Endodermal cell (in vitro differentiated cells): ENCODE measurements around the gene RBM27. TPM values are rescaled to one million over a fixed set of nuclear protein-coding genes. Genes with fewer than 3 reads are reported as not detected.

Experiments used
- DNase-seq: peaks from one replicate; pipeline ENCODE4 v3.0.0-alpha.2; 2017
- H3K27ac ChIP-seq: 2 replicates; pipeline ENCODE4 v1.5.1; 2013; ENCODE audit warnings: mild to moderate bottlenecking, low read depth, low read length, moderate library complexity
- H3K27me3 ChIP-seq: 2 replicates; pipeline ENCODE4 v1.6.1; 2013; ENCODE audit warnings: mild to moderate bottlenecking, low read length, moderate library complexity; ENCODE audit not compliant: insufficient read depth, control insufficient read depth, poor library complexity, severe bottlenecking
- H3K36me3 ChIP-seq: 2 replicates; pipeline ENCODE4 v1.7.0; 2013; ENCODE audit warnings: mild to moderate bottlenecking, low read length, moderate library complexity; ENCODE audit not compliant: control insufficient read depth, insufficient read depth
- H3K4me1 ChIP-seq: one replicate; pipeline ENCODE4 v1.7.0; 2013; ENCODE audit warnings: low read length; ENCODE audit not compliant: control insufficient read depth, insufficient read depth
- H3K4me3 ChIP-seq: 2 replicates; pipeline ENCODE4 v1.5.1; 2013; ENCODE audit warnings: mild to moderate bottlenecking, low read length, moderate library complexity
- H3K9ac ChIP-seq: 2 replicates; pipeline ENCODE4 v1.6.1; 2013; ENCODE audit warnings: mild to moderate bottlenecking, low read length, moderate library complexity; ENCODE audit not compliant: poor library complexity, severe bottlenecking; ENCODE audit errors: extremely low read depth
- H3K9me3 ChIP-seq: 2 replicates; pipeline ENCODE4 v1.6.1; 2013; ENCODE audit warnings: mild to moderate bottlenecking, low read length, moderate library complexity; ENCODE audit not compliant: control insufficient read depth
- H3K27ac Mint-ChIP-seq: 2 replicates; pipeline ENCODE4 v1.8.0; 2020; ENCODE audit warnings: mixed read lengths
- H3K27me3 Mint-ChIP-seq: 2 replicates; pipeline ENCODE4 v1.8.0; 2021; ENCODE audit warnings: mild to moderate bottlenecking, mixed read lengths; ENCODE audit not compliant: insufficient read depth
- H3K36me3 Mint-ChIP-seq: 2 replicates; pipeline ENCODE4 v1.8.0; 2020; ENCODE audit warnings: low read depth, mixed read lengths
- H3K4me1 Mint-ChIP-seq: 2 replicates; pipeline ENCODE4 v1.8.0; 2020; ENCODE audit warnings: mixed read lengths
- H3K4me3 Mint-ChIP-seq: 2 replicates; pipeline ENCODE4 v1.8.0; 2020; ENCODE audit warnings: mild to moderate bottlenecking, moderate library complexity, mixed read lengths
- H3K9me3 Mint-ChIP-seq: 2 replicates; pipeline ENCODE4 v1.8.0; 2020; ENCODE audit warnings: mild to moderate bottlenecking, mixed read lengths
- CTCF ChIP-seq: fragments of 200-600 bp; sonication (generic); conservative IDR thresholded peaks from 2 replicates; pipeline ENCODE4 v1.5.0; 2021; ENCODE audit warnings: antibody characterized with exemption, mild to moderate bottlenecking
- WGBS, 2 experiments: methylation state at CpG; one replicate each; pipeline versions ENCODE4 v1.1.5 to v1.1.7; 2013; ENCODE audit warnings: missing lambda C conversion rate in 2 of 2, mixed read lengths in 1 of 2; ENCODE audit not compliant: insufficient coverage in 1 of 2, insufficient read length in 1 of 2; 5-methylcytosine and 5-hydroxymethylcytosine counted together
- total RNA-seq, 2 donors: library from RNA; stranded (reverse); fragmentation: NEBNext Ultra II Directional in 1 of 2; extraction: Animal tissue kit (Norgen Biotek cat#: 25700) in 1 of 2; gene quantifications; 2 replicates in 1 of 2; 3 replicates in 1 of 2; pipeline ENCODE4 v1.2.1, GENCODE V29; 2021

Gene RBM27
- total RNA-seq, 2 donors from 2014 or later = 26.9 to 30.9 TPM

- H3K27ac ChIP-seq = no peak overlapping the region
- peaks cover 57% of the 10 kb centered on the region for H3K36me3 ChIP-seq
- WGBS, 2 experiments = 100% methylated on average over 2 of the region's 2 CpGs; no CpG with 5 or more reads in 1 of the 2 experiments
- H3K9me3 ChIP-seq = no peaks in the 10 kb centered on the region
- peaks cover 47% of the 10 kb centered on the region for H3K36me3 Mint-ChIP-seq
- no peak overlapping the region for H3K4me3 ChIP-seq
- no peaks in the 10 kb centered on the region for H3K9me3 Mint-ChIP-seq
- TF ChIP-seq CTCF = no peak
- H3K4me1 Mint-ChIP-seq = no peaks in the 10 kb centered on the region
- H3K9ac ChIP-seq = no peak overlapping the region
- no peak overlapping the region for H3K4me3 Mint-ChIP-seq
- H3K27me3 ChIP-seq = no peaks in the 10 kb centered on the region
- no peak for DNase-seq
- H3K27ac Mint-ChIP-seq = no peak overlapping the region
- no peaks in the 10 kb centered on the region for H3K27me3 Mint-ChIP-seq
- H3K4me1 ChIP-seq = no peaks in the 10 kb centered on the region
These were observed 37.5 kb downstream of the RBM27 start for GRCh38 chr5:146240951-146241350.

GRCh38 chr5:146243247-146243646, 39.8 kb downstream of the RBM27 start:
- H3K27me3 ChIP-seq = no peaks in the 10 kb centered on the region
- H3K9ac ChIP-seq = no peak overlapping the region
- H3K36me3 ChIP-seq = peaks cover 52% of the 10 kb centered on the region
- TF ChIP-seq CTCF = no peak
- H3K4me3 ChIP-seq = no peak overlapping the region
- Mint-ChIP-seq H3K4me3 (no peak overlapping the region), H3K27me3 (no peaks in the 10 kb centered on the region), H3K36me3 (peaks cover 37% of the 10 kb centered on the region), H3K27ac (no peak overlapping the region), H3K9me3 (no peaks in the 10 kb centered on the region), H3K4me1 (no peaks in the 10 kb centered on the region)
- WGBS, 2 experiments = 98 to 100% methylated on average over 1 of the region's 3 CpGs
- H3K27ac ChIP-seq = no peak overlapping the region
- no peaks in the 10 kb centered on the region for H3K4me1 ChIP-seq
- no peaks in the 10 kb centered on the region for H3K9me3 ChIP-seq
- DNase-seq = no peak

GRCh38 chr5:146248561-146248960, 45.2 kb downstream of the RBM27 start:
- Mint-ChIP-seq H3K27ac (no peak overlapping the region), H3K4me3 (no peak overlapping the region), H3K4me1 (no peaks in the 10 kb centered on the region), H3K9me3 (no peaks in the 10 kb centered on the region), H3K27me3 (no peaks in the 10 kb centered on the region), H3K36me3 (peaks cover 41% of the 10 kb centered on the region)
- Histone ChIP-seq H3K4me1 (no peaks in the 10 kb centered on the region), H3K36me3 (peaks cover 42% of the 10 kb centered on the region), H3K9ac (no peak overlapping the region), H3K4me3 (no peak overlapping the region), H3K27ac (no peak overlapping the region), H3K27me3 (no peaks in the 10 kb centered on the region), H3K9me3 (no peaks in the 10 kb centered on the region)
- 94 to 100% methylated on average over 2 to 5 of the region's 5 CpGs for WGBS, 2 experiments
- TF ChIP-seq CTCF = no peak
- no peak for DNase-seq
